Testis (tissue), 3 donors: Measurements from ENCODE around the gene CT47C1. TPM values are rescaled to one million over a fixed set of nuclear protein-coding genes. Genes with fewer than 3 reads are reported as not detected.

Source experiments
- DNase-seq: peaks from one replicate; pipeline ENCODE4 v3.0.0-alpha.2; 2019
- H3K27ac ChIP-seq, 2 donors: fragments of 200-600 bp; sonication (generic); one replicate each; pipeline ENCODE4 v1.5.1; 2019
- H3K27me3 ChIP-seq: fragments of 200-600 bp; sonication (generic); one replicate; pipeline ENCODE4 v1.5.1; 2019
- H3K36me3 ChIP-seq: fragments of 200-600 bp; sonication (generic); one replicate; pipeline ENCODE4 v1.5.1; 2017; ENCODE audit warnings: low read depth; ENCODE audit errors: missing control alignments
- H3K4me1 ChIP-seq: fragments of 200-600 bp; sonication (generic); one replicate; pipeline ENCODE4 v1.5.1; 2019
- H3K4me3 ChIP-seq, 2 donors: fragments of 200-600 bp; sonication (generic); one replicate each; pipeline ENCODE4 v1.5.1; 2017 to 2019
- H3K9me3 ChIP-seq: fragments of 200-600 bp; sonication (generic); one replicate; pipeline ENCODE4 v1.5.1; 2017
- POLR2A ChIP-seq: fragments of 450-650 bp; IDR thresholded peaks from one replicate; pipeline ENCODE4 v1.6.1; 2017; ENCODE audit warnings: antibody characterized with exemption, mild to moderate bottlenecking, moderate library complexity
- WGBS, 2 donors: methylation state at CpG; one replicate each; pipeline ENCODE4 v1.1.5; 2018; 5-methylcytosine and 5-hydroxymethylcytosine counted together
- intact Hi-C: fragments of 100-400 bp; cut with DNase I; formaldehyde crosslinking; loops from one replicate; pipeline ENCODE4 v1.15.1; 2023; ENCODE audit warnings: low total_unique reads
- polyA plus RNA-seq: library from polyadenylated mRNA; stranded (reverse); fragments of 350-450 nt; fragmentation: Illumina TruSeq; extraction: RNeasy Lipid Tissue Mini Kit (QIAGEN cat#74804); gene quantifications from one replicate; pipeline ENCODE4 v1.2.3, GENCODE V29; 2014; ENCODE audit warnings: low read depth, low replicate concordance; ENCODE audit not compliant: insufficient read depth
- total RNA-seq, 2 donors: library from RNA; depleted of rRNA; stranded (reverse); fragments of >200 nt; gene quantifications; one replicate each; pipeline ENCODE4 v1.2.3, GENCODE V29; 2016
- TF ChIP-seq, protein P1 (sequence below), 3 experiments: fragments of 450-650 bp in 2 of 3; fragments of 200-600 bp in 1 of 3; sonication (generic) in 1 of 3; IDR thresholded peaks; one replicate each; pipeline ENCODE4 v1.5.1; 2016 to 2019; ENCODE audit warnings: antibody characterized with exemption in 3 of 3, mild to moderate bottlenecking in 2 of 3, moderate library complexity in 1 of 3

Gene CT47C1
- total and polyA plus RNA-seq, 3 donors from 2014 or later = 3.8 to 13.4 (median 4.2) TPM

DNA sequence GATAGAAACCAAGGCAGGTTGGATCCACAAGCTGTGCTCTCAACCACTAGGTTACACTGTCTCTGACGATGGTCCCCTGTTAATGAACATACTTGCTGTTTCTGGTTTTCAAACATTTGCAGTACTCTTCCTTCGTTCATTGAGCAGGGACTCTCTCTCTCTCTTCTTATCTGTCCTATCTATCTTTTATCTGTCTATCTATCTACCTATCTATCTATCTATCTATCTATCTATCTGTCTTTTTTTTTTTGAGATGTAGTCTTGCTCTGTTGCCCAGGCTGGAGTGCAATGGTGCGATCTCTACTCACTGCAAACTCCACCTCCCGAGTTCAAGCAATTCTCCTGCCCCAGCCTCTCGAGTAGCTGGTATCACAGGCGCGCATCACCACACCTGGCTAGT is 9.4 kb upstream of the CT47C1 start:
- Histone ChIP-seq H3K9me3 (no peaks in the 10 kb centered on the region), H3K27me3 (no peaks in the 10 kb centered on the region), H3K27ac (no peak overlapping the region), H3K36me3 (no peaks in the 10 kb centered on the region), H3K4me1 (no peaks in the 10 kb centered on the region), H3K4me3 (no peak overlapping the region)
- intact Hi-C loops = loop anchor here (10.0 kb wide), 1 partner anchor 209 kb away; no protein-coding TSS in a partner anchor
- DNase-seq = no peak
- 94 to 96% methylated on average over 7 of the region's 7 CpGs for WGBS, 2 donors
- TF ChIP-seq, protein P1, sequence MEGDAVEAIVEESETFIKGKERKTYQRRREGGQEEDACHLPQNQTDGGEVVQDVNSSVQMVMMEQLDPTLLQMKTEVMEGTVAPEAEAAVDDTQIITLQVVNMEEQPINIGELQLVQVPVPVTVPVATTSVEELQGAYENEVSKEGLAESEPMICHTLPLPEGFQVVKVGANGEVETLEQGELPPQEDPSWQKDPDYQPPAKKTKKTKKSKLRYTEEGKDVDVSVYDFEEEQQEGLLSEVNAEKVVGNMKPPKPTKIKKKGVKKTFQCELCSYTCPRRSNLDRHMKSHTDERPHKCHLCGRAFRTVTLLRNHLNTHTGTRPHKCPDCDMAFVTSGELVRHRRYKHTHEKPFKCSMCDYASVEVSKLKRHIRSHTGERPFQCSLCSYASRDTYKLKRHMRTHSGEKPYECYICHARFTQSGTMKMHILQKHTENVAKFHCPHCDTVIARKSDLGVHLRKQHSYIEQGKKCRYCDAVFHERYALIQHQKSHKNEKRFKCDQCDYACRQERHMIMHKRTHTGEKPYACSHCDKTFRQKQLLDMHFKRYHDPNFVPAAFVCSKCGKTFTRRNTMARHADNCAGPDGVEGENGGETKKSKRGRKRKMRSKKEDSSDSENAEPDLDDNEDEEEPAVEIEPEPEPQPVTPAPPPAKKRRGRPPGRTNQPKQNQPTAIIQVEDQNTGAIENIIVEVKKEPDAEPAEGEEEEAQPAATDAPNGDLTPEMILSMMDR (IDR thresholded peaks at IDR 0.05) = no peak
- no peak for TF ChIP-seq POLR2A

DNA sequence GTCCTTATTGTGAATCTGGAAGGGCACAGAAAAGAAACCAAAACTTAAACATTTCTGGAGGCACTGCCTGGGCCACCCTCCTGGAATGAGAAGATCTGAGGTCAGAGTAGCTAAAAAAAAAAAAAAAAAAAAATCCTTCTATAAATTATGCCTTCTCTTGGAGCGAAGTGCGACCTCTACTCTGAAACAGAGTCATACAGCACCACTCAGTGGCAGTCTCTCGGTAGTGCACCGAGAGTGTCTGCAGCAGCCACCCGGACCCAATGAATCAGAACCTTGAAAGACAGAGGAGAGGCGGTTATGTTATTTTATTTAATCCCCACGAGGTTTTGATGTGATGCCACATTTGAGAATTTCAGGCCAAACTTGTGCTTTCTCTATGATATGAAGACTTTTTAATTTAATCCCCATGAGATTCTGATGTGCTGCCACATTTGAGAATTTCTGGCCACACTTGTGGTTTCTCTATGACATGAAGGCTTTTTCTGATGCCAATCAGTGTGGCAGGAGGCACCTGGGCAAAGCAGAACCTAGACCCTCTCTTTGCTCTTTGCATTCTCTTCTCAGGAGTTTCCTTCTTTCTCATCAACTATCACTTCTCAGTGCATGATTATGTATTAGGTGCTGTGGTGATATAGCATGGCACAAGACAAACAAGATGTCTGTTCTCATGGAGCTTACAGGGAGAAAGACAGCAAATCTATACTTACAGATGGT is 5.6 kb upstream of the CT47C1 start:
- peak; percentile 67 for DNase-seq
- WGBS, 2 donors = 20 to 31% methylated on average over 3 to 7 of the region's 7 CpGs
- H3K4me3 ChIP-seq = no peak overlapping the region
- H3K36me3 ChIP-seq = no peaks in the 10 kb centered on the region
- H3K9me3 ChIP-seq = no peaks in the 10 kb centered on the region
- intact Hi-C loops = loop anchor here (10.0 kb wide), 1 partner anchor 212 kb away; no protein-coding TSS in a partner anchor
- no peak overlapping the region for H3K27ac ChIP-seq
- H3K27me3 ChIP-seq = no peaks in the 10 kb centered on the region
- TF ChIP-seq POLR2A = no peak
- TF ChIP-seq, protein P1 (IDR thresholded peaks at IDR 0.05) = peak; percentile 29 to 59 (median 57)
- H3K4me1 ChIP-seq = no peaks in the 10 kb centered on the region

DNA sequence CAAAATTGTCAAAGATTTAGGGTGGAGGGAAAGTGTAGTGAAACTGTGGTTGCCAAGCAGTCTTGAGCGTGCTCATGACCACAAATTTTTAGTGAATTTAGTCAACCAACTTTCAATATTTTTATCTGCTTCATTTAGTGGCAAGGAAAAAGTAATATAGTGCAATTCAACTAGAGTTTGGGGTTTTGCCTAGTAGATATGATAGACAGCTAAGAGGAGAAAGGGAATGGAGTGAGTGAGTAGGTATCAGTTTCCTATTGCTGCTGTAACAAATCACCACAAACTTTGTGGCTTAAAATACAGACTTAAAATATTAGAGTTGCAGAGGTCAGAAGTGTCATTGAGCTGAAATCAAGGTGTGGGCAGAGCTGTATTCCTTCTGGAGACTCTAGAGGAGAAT is 3.7 kb upstream of the CT47C1 start:
- Histone ChIP-seq H3K4me1 (no peaks in the 10 kb centered on the region), H3K27me3 (no peaks in the 10 kb centered on the region), H3K9me3 (no peaks in the 10 kb centered on the region), H3K4me3 (no peak overlapping the region), H3K27ac (no peak overlapping the region), H3K36me3 (no peaks in the 10 kb centered on the region)
- DNase-seq = no peak
- intact Hi-C loops = loop anchor here (10.0 kb wide), 1 partner anchor 214 kb away; no protein-coding TSS in a partner anchor
- WGBS, 2 donors = 94% methylated on average over 1 of the region's 1 CpG
- TF ChIP-seq POLR2A = no peak
- TF ChIP-seq, protein P1 (IDR thresholded peaks at IDR 0.05) = no peak

DNA sequence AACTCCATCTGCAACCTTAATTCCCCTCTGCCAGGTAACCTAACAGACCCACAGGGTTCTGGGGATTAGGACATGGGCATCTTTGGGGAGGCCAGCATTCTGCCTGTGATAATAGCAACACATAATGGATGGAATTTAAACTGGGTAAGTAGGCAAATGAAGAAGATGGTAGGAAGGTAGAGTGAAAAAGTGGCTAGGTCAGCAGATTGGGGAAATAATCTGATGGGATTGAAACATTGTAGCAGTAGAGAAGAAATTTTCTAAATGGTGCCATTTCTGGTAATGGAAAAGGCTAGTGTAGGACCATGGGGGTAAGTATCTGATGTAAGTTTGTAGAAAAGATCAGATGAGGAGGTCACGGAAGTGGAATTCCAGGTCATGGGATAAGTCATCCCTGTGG is 3.0 kb upstream of the CT47C1 start:
- Histone ChIP-seq H3K27ac (no peak overlapping the region), H3K27me3 (no peaks in the 10 kb centered on the region), H3K4me3 (no peak overlapping the region), H3K36me3 (no peaks in the 10 kb centered on the region), H3K9me3 (no peaks in the 10 kb centered on the region), H3K4me1 (no peaks in the 10 kb centered on the region)
- no peak for DNase-seq
- TF ChIP-seq POLR2A = no peak
- TF ChIP-seq, protein P1 (IDR thresholded peaks at IDR 0.05) = no peak
- intact Hi-C loops = loop anchor here (5.0 to 10.0 kb wide), 2 partner anchors 62 to 215 kb away; no protein-coding TSS in a partner anchor
- 85 to 95% methylated on average over 1 of the region's 1 CpG for WGBS, 2 donors
